ENCODE results near the gene COL1A1. TPM values are rescaled to one million over a fixed set of nuclear protein-coding genes. Genes with fewer than 3 reads are reported as not detected.

Gene COL1A1
- total and polyA plus RNA-seq, 4 donors: 8.3 to 72.5 (median 35.8) TPM

DNA sequence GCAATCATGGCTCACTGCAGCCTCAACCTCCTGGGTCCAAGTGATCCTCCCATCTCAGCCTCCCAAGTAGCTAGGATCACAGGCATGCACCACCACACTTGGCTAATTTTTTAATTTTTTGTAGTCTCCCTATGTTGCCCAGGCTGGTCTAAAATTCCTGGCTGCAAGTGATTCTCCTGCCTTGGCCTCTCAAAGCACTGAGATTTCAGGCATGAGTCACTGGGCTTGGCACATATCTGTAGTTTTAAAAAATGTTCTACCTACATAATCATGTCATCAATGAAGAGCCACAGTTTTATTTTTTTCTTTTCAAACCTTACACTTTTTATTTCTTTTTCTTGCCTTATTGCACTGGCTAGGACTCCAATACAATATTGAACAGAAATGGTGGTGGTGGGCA is 33.1 kb upstream of the COL1A1 start (continued):
- no peak for TF ChIP-seq REST (IDR thresholded peaks at IDR 0.05)
- no peak for TF ChIP-seq FOXA1 (IDR thresholded peaks at IDR 0.05)
- TF ChIP-seq YY1 (IDR thresholded peaks at IDR 0.05): no peak

GRCh38 chr17:50225701-50226240 is 24.3 kb upstream of the COL1A1 start:
- Histone ChIP-seq H3K4me3 (ENCODE audit: low read depth in 1 of 3, low read length in 3 of 3) (no peak overlapping the region), H3K27ac (ENCODE audit: low read depth in 1 of 2, low read length in 2 of 2) (no peak overlapping the region), H3K27me3 (ENCODE audit: control insufficient read depth in 4 of 4, insufficient read depth in 4 of 4, low read length in 3 of 4) (no peaks in the 10 kb centered on the region), H3K36me3 (ENCODE audit: control insufficient read depth in 4 of 4, insufficient read depth in 3 of 4, low read depth in 1 of 4, low read length in 3 of 4) (no peaks in the 10 kb centered on the region), H3K9me3 (ENCODE audit: control insufficient read depth in 4 of 4, low read length in 3 of 4) (peaks cover 0 to 5% (median 1%) of the 10 kb centered on the region in 4 donors), H3K4me1 (ENCODE audit: control insufficient read depth in 4 of 4, insufficient read depth in 4 of 4, low read length in 3 of 4) (peaks cover 0 to 3% (median 0%) of the 10 kb centered on the region in 4 donors), H3K9ac (ENCODE audit: low read depth in 1 of 2, low read length in 2 of 2) (no peak overlapping the region)
- DNase-seq (ENCODE audit: low spot score): no peak
- 88% methylated on average over 3 of the region's 3 CpGs for WGBS
- TF ChIP-seq JUND (IDR thresholded peaks at IDR 0.05) (no peak), EGR1 (IDR thresholded peaks at IDR 0.05; ENCODE audit: low read depth in 2 of 2) (no peak), FOXA1 (IDR thresholded peaks at IDR 0.05) (no peak), REST (IDR thresholded peaks at IDR 0.05) (no peak), GABPA (IDR thresholded peaks at IDR 0.05 in 1 of 2, conservative IDR thresholded peaks at IDR 0.05 in 1 of 2) (no peak), HNF4G (IDR thresholded peaks at IDR 0.05) (no peak), ZBTB33 (IDR thresholded peaks at IDR 0.05) (no peak), SP1 (IDR thresholded peaks at IDR 0.05) (no peak), NR2F2 (IDR thresholded peaks at IDR 0.05) (no peak), YY1 (IDR thresholded peaks at IDR 0.05) (no peak), RAD21 (IDR thresholded peaks at IDR 0.05) (no peak), HNF4A (conservative IDR thresholded peaks at IDR 0.05) (no peak), TAF1 (conservative IDR thresholded peaks at IDR 0.05) (no peak), FOXA2 (IDR thresholded peaks at IDR 0.05) (no peak)
- TF ChIP-seq, protein P1, sequence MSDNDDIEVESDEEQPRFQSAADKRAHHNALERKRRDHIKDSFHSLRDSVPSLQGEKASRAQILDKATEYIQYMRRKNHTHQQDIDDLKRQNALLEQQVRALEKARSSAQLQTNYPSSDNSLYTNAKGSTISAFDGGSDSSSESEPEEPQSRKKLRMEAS (IDR thresholded peaks at IDR 0.05): no peak
- TF ChIP-seq, protein P2, sequence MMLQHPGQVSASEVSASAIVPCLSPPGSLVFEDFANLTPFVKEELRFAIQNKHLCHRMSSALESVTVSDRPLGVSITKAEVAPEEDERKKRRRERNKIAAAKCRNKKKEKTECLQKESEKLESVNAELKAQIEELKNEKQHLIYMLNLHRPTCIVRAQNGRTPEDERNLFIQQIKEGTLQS (IDR thresholded peaks at IDR 0.05): no peak

Measured in liver (tissue), 9 donors.